Transverse colon (tissue), 4 donors: ENCODE data around the gene ARMH2.

ENCODE experiments used
- POLR2AphosphoS5 ChIP-seq, 3 donors: sonication (generic); formaldehyde crosslinking; IDR thresholded peaks; one replicate each; pipeline ENCODE4 v1.6.1; 2016; ENCODE audit warnings: antibody characterized with exemption in 3 of 3
- TF ChIP-seq, protein P1 (sequence below), 5 experiments: fragments of 200-600 bp in 3 of 5; fragments of 450-650 bp in 2 of 5; sonication (generic) in 3 of 5; IDR thresholded peaks; 1 replicate in 2 of 5; 2 replicates in 3 of 5; pipeline ENCODE4 v1.5.1; 2016 to 2017; ENCODE audit warnings: antibody characterized with exemption in 5 of 5, inconsistent platforms in 3 of 5, mild to moderate bottlenecking in 2 of 5, moderate library complexity in 1 of 5

GRCh38 chr6:24766680-24767462, 31.8 kb downstream of the ARMH2 start:
- TF ChIP-seq, protein P1, sequence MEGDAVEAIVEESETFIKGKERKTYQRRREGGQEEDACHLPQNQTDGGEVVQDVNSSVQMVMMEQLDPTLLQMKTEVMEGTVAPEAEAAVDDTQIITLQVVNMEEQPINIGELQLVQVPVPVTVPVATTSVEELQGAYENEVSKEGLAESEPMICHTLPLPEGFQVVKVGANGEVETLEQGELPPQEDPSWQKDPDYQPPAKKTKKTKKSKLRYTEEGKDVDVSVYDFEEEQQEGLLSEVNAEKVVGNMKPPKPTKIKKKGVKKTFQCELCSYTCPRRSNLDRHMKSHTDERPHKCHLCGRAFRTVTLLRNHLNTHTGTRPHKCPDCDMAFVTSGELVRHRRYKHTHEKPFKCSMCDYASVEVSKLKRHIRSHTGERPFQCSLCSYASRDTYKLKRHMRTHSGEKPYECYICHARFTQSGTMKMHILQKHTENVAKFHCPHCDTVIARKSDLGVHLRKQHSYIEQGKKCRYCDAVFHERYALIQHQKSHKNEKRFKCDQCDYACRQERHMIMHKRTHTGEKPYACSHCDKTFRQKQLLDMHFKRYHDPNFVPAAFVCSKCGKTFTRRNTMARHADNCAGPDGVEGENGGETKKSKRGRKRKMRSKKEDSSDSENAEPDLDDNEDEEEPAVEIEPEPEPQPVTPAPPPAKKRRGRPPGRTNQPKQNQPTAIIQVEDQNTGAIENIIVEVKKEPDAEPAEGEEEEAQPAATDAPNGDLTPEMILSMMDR (IDR thresholded peaks at IDR 0.05) = peak; percentile 35 to 55 (median 43)
- TF ChIP-seq POLR2AphosphoS5 (IDR thresholded peaks at IDR 0.05) = no peak
